GM13976 (cell line): ENCODE results near the gene NEDD4L.

ENCODE experiments used
- DNase-seq: peaks from one replicate; pipeline ENCODE4 v3.0.0; 2012; ENCODE audit warnings: low spot score
- in situ Hi-C: fragments of 300-500 bp; cut with MboI; formaldehyde crosslinking; loops from one replicate; pipeline ENCODE4 v1.12.0; 2022; ENCODE audit warnings: low sequenced_read_pairs, mixed read lengths, inconsistent platforms; ENCODE audit not compliant: unreplicated experiment
- TF ChIP-seq, protein P1 (sequence below): IDR thresholded peaks from 2 replicates; pipeline ENCODE4 v1.5.1; 2012; ENCODE audit warnings: borderline replicate concordance, mild to moderate bottlenecking; ENCODE audit not compliant: insufficient read depth; ENCODE audit errors: extremely low read depth, missing control alignments, control extremely low read depth

Gene NEDD4L

DNA sequence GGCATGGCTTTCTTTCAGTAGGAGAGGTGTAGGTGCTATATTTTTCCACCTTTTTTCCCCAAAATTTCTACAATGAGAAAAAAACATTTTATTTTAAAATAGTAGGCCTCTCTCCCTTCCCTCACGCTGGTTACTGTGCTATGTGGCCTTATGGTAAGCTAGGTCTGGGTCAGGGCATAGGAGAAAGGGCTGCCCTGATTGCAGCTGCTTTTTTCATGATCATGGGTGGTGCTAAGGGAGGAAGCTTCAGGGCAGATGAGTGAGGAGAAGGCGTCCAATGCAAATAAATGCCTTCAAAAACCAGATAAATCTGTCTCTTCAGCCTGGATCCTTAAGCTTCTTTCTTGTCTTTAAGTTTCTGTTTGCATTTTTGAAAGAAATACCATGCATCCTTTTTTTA lies 338.4 kb downstream of the NEDD4L start:
- TF ChIP-seq, protein P1, sequence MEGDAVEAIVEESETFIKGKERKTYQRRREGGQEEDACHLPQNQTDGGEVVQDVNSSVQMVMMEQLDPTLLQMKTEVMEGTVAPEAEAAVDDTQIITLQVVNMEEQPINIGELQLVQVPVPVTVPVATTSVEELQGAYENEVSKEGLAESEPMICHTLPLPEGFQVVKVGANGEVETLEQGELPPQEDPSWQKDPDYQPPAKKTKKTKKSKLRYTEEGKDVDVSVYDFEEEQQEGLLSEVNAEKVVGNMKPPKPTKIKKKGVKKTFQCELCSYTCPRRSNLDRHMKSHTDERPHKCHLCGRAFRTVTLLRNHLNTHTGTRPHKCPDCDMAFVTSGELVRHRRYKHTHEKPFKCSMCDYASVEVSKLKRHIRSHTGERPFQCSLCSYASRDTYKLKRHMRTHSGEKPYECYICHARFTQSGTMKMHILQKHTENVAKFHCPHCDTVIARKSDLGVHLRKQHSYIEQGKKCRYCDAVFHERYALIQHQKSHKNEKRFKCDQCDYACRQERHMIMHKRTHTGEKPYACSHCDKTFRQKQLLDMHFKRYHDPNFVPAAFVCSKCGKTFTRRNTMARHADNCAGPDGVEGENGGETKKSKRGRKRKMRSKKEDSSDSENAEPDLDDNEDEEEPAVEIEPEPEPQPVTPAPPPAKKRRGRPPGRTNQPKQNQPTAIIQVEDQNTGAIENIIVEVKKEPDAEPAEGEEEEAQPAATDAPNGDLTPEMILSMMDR = no peak
- DNase-seq = no peak
- in situ Hi-C loops = no loop called here

GRCh38 chr18:58385472-58385871 lies 341.4 kb downstream of the NEDD4L start:
- in situ Hi-C loops = no loop called here
- TF ChIP-seq, protein P1 = no peak
- no peak for DNase-seq

DNA sequence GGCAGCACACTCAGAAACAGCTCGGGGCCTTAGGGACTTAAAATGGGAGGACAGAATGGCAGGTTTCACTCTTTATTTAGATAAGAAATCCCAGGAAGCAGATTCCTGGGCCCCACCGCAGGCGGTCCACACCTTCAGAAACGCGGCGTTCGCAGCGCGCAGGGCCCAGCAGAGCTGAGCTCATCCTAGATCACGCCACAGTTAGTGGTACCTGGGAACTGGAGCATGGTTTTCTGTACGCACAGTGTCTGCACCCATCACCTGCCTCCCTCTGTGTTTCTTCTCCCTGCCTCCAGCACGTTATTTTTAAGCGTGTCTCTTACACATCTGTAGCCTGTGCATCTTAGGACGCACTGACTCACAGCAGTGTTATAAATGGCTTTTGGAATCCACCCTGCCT lies 342.8 kb downstream of the NEDD4L start:
- in situ Hi-C loops = no loop called here
- DNase-seq = no peak
- TF ChIP-seq, protein P1 = no peak

- TF ChIP-seq, protein P1 = no peak
- no peak for DNase-seq
- in situ Hi-C loops = no loop called here
These were observed 343.7 kb downstream of the NEDD4L start for GRCh38 chr18:58387716-58388115.

GRCh38 chr18:58388736-58389135 lies 344.7 kb downstream of the NEDD4L start:
- TF ChIP-seq, protein P1 = no peak
- no peak for DNase-seq
- in situ Hi-C loops = no loop called here

DNA sequence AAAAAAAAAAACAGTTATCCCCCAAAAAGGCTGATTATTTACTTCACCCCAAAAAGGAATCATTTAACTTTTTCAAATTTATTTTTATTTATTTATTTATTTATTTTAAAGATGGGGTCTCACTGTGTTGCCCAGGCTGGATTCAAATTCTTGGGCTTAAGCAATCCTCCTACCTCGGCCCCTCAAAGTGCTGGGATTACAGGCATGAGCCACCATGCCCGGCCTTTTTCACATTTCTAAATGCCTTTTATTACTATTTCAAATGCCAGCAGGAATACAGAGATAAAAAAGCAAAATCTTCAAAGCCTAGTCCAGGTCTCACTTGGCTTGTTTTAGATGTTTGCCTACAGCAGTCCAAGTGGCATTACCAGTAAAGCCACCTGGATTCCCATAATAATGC lies 345.7 kb downstream of the NEDD4L start:
- DNase-seq = no peak
- in situ Hi-C loops = no loop called here
- TF ChIP-seq, protein P1 = no peak

GRCh38 chr18:58390399-58390798 lies 346.4 kb downstream of the NEDD4L start:
- DNase-seq = no peak
- TF ChIP-seq, protein P1 = no peak
- in situ Hi-C loops = no loop called here
